HEK293 (cell line): Measurements from ENCODE around the gene DEFB132.
"Not testable (repeated sequence)": the region's sequence is repeated elsewhere in the genome, so short reads cannot be mapped to it uniquely, and the experiment has no call there.

Experiments used
- GLIS1 ChIP-seq: fragments of 450-650 bp; formaldehyde crosslinking; IDR thresholded peaks from 2 replicates; pipeline ENCODE4 v1.5.1; 2016; ENCODE audit warnings: missing biosample characterization, missing genetic modification characterization
- YY1 ChIP-seq: fragments of 450-650 bp; formaldehyde crosslinking; IDR thresholded peaks from 2 replicates; pipeline ENCODE4 v1.5.1; 2018; ENCODE audit warnings: missing biosample characterization, missing genetic modification characterization
- TF ChIP-seq, protein P1 (sequence below): fragments of 450-650 bp; formaldehyde crosslinking; IDR thresholded peaks from 2 replicates; pipeline ENCODE4 v1.5.1; 2016; ENCODE audit warnings: missing biosample characterization, missing genetic modification characterization

DNA sequence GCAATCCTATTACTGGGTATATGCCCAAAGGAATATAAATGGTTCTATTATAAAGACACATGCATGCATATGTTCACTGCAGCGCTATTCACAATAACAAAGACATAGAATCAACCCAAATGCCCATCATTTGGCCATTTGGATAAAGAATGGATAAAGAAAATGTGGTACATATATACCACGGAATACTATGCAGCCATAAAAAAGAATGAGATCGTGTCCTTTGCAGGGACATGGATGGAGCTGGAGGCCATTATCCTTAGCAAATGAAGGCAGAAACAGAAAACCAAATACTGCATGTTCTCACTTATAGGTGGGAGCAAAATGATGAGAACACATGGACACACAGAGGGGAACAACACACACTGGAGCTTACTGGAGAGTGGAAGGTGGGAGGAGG is 31.6 kb upstream of the DEFB132 start:
- TF ChIP-seq, protein P1, sequence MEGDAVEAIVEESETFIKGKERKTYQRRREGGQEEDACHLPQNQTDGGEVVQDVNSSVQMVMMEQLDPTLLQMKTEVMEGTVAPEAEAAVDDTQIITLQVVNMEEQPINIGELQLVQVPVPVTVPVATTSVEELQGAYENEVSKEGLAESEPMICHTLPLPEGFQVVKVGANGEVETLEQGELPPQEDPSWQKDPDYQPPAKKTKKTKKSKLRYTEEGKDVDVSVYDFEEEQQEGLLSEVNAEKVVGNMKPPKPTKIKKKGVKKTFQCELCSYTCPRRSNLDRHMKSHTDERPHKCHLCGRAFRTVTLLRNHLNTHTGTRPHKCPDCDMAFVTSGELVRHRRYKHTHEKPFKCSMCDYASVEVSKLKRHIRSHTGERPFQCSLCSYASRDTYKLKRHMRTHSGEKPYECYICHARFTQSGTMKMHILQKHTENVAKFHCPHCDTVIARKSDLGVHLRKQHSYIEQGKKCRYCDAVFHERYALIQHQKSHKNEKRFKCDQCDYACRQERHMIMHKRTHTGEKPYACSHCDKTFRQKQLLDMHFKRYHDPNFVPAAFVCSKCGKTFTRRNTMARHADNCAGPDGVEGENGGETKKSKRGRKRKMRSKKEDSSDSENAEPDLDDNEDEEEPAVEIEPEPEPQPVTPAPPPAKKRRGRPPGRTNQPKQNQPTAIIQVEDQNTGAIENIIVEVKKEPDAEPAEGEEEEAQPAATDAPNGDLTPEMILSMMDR (tag by site-specific recombination): not testable (repeated sequence)
- TF ChIP-seq YY1, GLIS1 (tag by site-specific recombination): not testable (repeated sequence)
